Measurements from ENCODE around the gene ANKRD27.

Gene ANKRD27

DNA sequence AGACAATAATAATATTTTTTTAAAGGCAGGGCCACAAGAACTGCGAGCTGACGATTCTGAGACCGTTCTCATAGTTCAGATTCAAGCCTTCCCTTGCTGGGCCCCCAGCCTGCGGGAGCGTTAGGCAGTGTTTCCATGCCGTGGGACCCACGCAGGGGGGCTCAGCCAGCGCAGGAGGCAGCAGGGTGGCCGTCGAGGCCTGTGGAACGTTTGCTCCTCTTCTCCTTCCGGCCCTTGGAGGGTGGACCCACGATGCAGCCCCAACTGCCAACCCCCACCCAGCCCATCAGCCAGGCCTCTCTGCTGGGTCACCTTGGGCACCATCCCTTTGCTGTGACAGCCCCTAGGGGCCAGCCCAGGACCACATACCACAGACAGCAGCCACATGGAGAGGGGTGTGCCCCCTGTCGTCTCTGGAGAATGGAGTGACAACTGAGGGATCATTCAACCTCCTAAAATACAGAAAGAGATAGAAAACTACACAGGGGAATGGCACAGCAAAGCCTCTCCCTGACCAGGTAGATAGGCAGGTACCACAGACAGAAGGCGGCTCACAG, 47.2 kb downstream of the ANKRD27 start:
- TF ChIP-seq, protein P1, sequence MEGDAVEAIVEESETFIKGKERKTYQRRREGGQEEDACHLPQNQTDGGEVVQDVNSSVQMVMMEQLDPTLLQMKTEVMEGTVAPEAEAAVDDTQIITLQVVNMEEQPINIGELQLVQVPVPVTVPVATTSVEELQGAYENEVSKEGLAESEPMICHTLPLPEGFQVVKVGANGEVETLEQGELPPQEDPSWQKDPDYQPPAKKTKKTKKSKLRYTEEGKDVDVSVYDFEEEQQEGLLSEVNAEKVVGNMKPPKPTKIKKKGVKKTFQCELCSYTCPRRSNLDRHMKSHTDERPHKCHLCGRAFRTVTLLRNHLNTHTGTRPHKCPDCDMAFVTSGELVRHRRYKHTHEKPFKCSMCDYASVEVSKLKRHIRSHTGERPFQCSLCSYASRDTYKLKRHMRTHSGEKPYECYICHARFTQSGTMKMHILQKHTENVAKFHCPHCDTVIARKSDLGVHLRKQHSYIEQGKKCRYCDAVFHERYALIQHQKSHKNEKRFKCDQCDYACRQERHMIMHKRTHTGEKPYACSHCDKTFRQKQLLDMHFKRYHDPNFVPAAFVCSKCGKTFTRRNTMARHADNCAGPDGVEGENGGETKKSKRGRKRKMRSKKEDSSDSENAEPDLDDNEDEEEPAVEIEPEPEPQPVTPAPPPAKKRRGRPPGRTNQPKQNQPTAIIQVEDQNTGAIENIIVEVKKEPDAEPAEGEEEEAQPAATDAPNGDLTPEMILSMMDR (IDR thresholded peaks at IDR 0.05; ENCODE audit: low read depth, low read length, poor library complexity, severe bottlenecking): no peak
- TF ChIP-seq EZH2phosphoT487 (IDR thresholded peaks at IDR 0.05; ENCODE audit: borderline replicate concordance, low read length): no peak
- Histone ChIP-seq H3K4me1 (ENCODE audit: control insufficient read depth, low read length) (no peaks in the 10 kb centered on the region), H3K4me2 (ENCODE audit: low read length) (no peak overlapping the region), H3K9me3 (ENCODE audit: control insufficient read depth, insufficient read depth, low read length) (no peaks in the 10 kb centered on the region), H4K20me1 (ENCODE audit: control insufficient read depth, insufficient read depth, low read depth, low read length) (no peaks in the 10 kb centered on the region), H3K27me3 (ENCODE audit: control insufficient read depth, low read length) (no peaks in the 10 kb centered on the region), H3K9me2 (replicated peaks; ENCODE audit: control insufficient read depth, low read length) (no peaks in the 10 kb centered on the region), H3K79me2 (ENCODE audit: control insufficient read depth, low read length) (no peaks in the 10 kb centered on the region), H3K4me3 (ENCODE audit: low read length) (no peak overlapping the region), H3F3A (ENCODE audit: control insufficient read depth, insufficient read depth) (no peaks in the 10 kb centered on the region), H3K36me3 (ENCODE audit: control insufficient read depth, low read length) (peaks cover 23% of the 10 kb centered on the region), H3K27ac (ENCODE audit: low read depth, low read length) (no peak overlapping the region)

- no peak overlapping the region for H3K4me2 ChIP-seq (ENCODE audit: low read length)
- peaks cover 28% of the 10 kb centered on the region for H3K36me3 ChIP-seq (ENCODE audit: control insufficient read depth, low read length)
- no peak overlapping the region for H3K27ac ChIP-seq (ENCODE audit: low read depth, low read length)
These were observed 48.0 kb downstream of the ANKRD27 start for GRCh38 chr19:32626969-32627368.

DNA sequence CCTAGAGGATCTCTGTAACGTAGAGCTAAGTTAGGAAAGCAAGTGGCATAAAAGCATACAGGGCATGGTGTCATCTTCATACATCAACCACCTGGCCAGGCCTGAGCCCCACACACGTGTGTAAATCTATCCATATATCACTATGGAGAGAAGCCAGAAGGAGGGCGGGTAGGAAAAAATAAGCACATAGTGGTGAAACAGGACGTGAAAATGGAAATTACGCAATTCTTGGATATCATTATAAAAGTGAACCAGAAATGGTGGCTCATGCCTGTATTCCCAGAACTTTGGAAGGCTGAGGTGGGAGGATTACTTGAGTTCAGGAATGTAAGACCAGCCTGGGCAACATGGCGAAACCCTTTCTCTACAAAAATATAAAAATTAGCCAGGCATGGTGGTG, 50.6 kb downstream of the ANKRD27 start:
- H3K27ac ChIP-seq (ENCODE audit: low read depth, low read length): no peak overlapping the region
- no peaks in the 10 kb centered on the region for H3K9me3 ChIP-seq (ENCODE audit: control insufficient read depth, insufficient read depth, low read length)
- no peaks in the 10 kb centered on the region for H3K79me2 ChIP-seq (ENCODE audit: control insufficient read depth, low read length)
- H3K36me3 ChIP-seq (ENCODE audit: control insufficient read depth, low read length): peaks cover 33% of the 10 kb centered on the region
- no peaks in the 10 kb centered on the region for H3F3A ChIP-seq (ENCODE audit: control insufficient read depth, insufficient read depth)
- H3K9me2 ChIP-seq (replicated peaks; ENCODE audit: control insufficient read depth, low read length): no peaks in the 10 kb centered on the region
- H3K4me3 ChIP-seq (ENCODE audit: low read length): no peak overlapping the region
- H3K27me3 ChIP-seq (ENCODE audit: control insufficient read depth, low read length): no peaks in the 10 kb centered on the region
- H3K4me2 ChIP-seq (ENCODE audit: low read length): no peak overlapping the region
- H4K20me1 ChIP-seq (ENCODE audit: control insufficient read depth, insufficient read depth, low read depth, low read length): no peaks in the 10 kb centered on the region
- TF ChIP-seq, protein P1 (IDR thresholded peaks at IDR 0.05; ENCODE audit: low read depth, low read length, poor library complexity, severe bottlenecking): no peak
- no peak for TF ChIP-seq EZH2phosphoT487 (IDR thresholded peaks at IDR 0.05; ENCODE audit: borderline replicate concordance, low read length)
- H3K4me1 ChIP-seq (ENCODE audit: control insufficient read depth, low read length): no peaks in the 10 kb centered on the region

More at GRCh38 chr19:32626969-32627368, 48.0 kb downstream of the ANKRD27 start:
- TF ChIP-seq, protein P1 (IDR thresholded peaks at IDR 0.05; ENCODE audit: low read depth, low read length, poor library complexity, severe bottlenecking): no peak
- TF ChIP-seq EZH2phosphoT487 (IDR thresholded peaks at IDR 0.05; ENCODE audit: borderline replicate concordance, low read length): no peak
- H3K9me3 ChIP-seq (ENCODE audit: control insufficient read depth, insufficient read depth, low read length): no peaks in the 10 kb centered on the region
- H3K79me2 ChIP-seq (ENCODE audit: control insufficient read depth, low read length): no peaks in the 10 kb centered on the region
- H4K20me1 ChIP-seq (ENCODE audit: control insufficient read depth, insufficient read depth, low read depth, low read length): no peaks in the 10 kb centered on the region
- no peaks in the 10 kb centered on the region for H3K27me3 ChIP-seq (ENCODE audit: control insufficient read depth, low read length)
- no peak overlapping the region for H3K4me3 ChIP-seq (ENCODE audit: low read length)
- no peaks in the 10 kb centered on the region for H3K4me1 ChIP-seq (ENCODE audit: control insufficient read depth, low read length)
- no peaks in the 10 kb centered on the region for H3K9me2 ChIP-seq (replicated peaks; ENCODE audit: control insufficient read depth, low read length)
- no peaks in the 10 kb centered on the region for H3F3A ChIP-seq (ENCODE audit: control insufficient read depth, insufficient read depth)
